Psoas muscle (tissue), 8 donors: ENCODE data around the gene MAX. TPM values are rescaled to one million over a fixed set of nuclear protein-coding genes. Genes with fewer than 3 reads are reported as not detected.

ENCODE experiments used
- ATAC-seq, 4 donors: fragments of 200-7000 bp; cut with Tn5 transposase; one replicate each; pipeline ENCODE4 v1.9.1; 2020; ENCODE audit warnings: moderate library complexity in 3 of 4, mild to moderate bottlenecking in 2 of 4
- DNase-seq, 2 donors: peaks; one replicate each; pipeline ENCODE4 v3.0.0-alpha.2; 2020
- H3K27ac ChIP-seq: fragments of 200-600 bp; one replicate; pipeline ENCODE4 v1.8.0; 2022
- H3K27me3 ChIP-seq, 3 donors: fragments of 200-600 bp in 1 of 3; one replicate each; pipeline versions ENCODE4 v1.6.1 to v1.8.0; 2013 to 2022; ENCODE audit warnings: low read length in 2 of 3, mild to moderate bottlenecking in 2 of 3, moderate library complexity in 1 of 3; ENCODE audit not compliant: insufficient read depth in 3 of 3
- H3K36me3 ChIP-seq, 2 donors: fragments of 200-600 bp in 1 of 2; one replicate each; pipeline versions ENCODE4 v1.6.1 to v1.8.0; 2013 to 2022; ENCODE audit warnings: low read depth in 1 of 2, mild to moderate bottlenecking in 1 of 2, moderate library complexity in 1 of 2; ENCODE audit not compliant: insufficient read depth in 1 of 2
- H3K4me1 ChIP-seq: fragments of 200-600 bp; one replicate; pipeline ENCODE4 v1.8.0; 2022
- H3K4me3 ChIP-seq: fragments of 200-600 bp; one replicate; pipeline ENCODE4 v1.8.0; 2022; ENCODE audit warnings: mild to moderate bottlenecking
- H3K9me3 ChIP-seq: fragments of 200-600 bp; one replicate; pipeline ENCODE4 v1.8.0; 2022
- CTCF ChIP-seq: fragments of 200-600 bp; IDR thresholded peaks from one replicate; pipeline ENCODE4 v1.8.0; 2022; ENCODE audit warnings: antibody characterized with exemption
- WGBS, 3 donors: extraction: QIAGEN DNeasy Blood & Tissue Kit; methylation state at CpG; one replicate each; pipeline versions ENCODE4 v1.1.6 to v1.1.7; 2013; 5-methylcytosine and 5-hydroxymethylcytosine counted together
- intact Hi-C, 2 donors: fragments of 100-400 bp; cut with DNase I; formaldehyde crosslinking; loops; one replicate each; pipeline versions ENCODE4 v1.11.0 to v1.14.2; 2022
- polyA plus RNA-seq, 3 donors: library from polyadenylated mRNA; stranded (reverse); fragments of 200-250 nt; gene quantifications; one replicate each; pipeline ENCODE4 v1.2.3, GENCODE V29; 2013
- total RNA-seq, 4 donors: library from RNA; stranded (reverse); fragmentation: NEBNext Ultra II Directional in 2 of 4; extraction: Animal tissue kit (Norgen Biotek cat#: 25700) in 2 of 4; gene quantifications; one replicate each; pipeline versions ENCODE4 v1.2.1 to v1.2.4, GENCODE V29; 2021 to 2023
- donor health status: healthy with polysubstance abuse.
- donor health status: DM: no; HTN: no; CAD: no; lungs with moderate emphysema.
- donor health status: Bipolar disorder and iron deficiency.
- donor health status: healthy.
- donor health status: DM: yes; HTN: yes; CAD: no.
- donor health status: DM: no; HTN: no; CAD: no.
- donor health status: DM: no; HTN: no; CAD: no.
- donor health status: DM: yes; HTN: yes; CAD: no.

MAX gene
- total and polyA plus RNA-seq, 7 donors, result 44.5 to 115 (median 50.6) TPM

GRCh38 chr14:65084554-65085505 is 17.5 kb downstream of the MAX start:
- Histone ChIP-seq H3K36me3 (peaks cover 1 to 57% of the 10 kb centered on the region in 2 donors), H3K9me3 (no peaks in the 10 kb centered on the region), H3K27ac (peak overlapping the region; percentile 81), H3K4me1 (peaks cover 56% of the 10 kb centered on the region), H3K27me3 (no peaks in the 10 kb centered on the region), H3K4me3 (peak overlapping the region; percentile 11)
- intact Hi-C loops, result loop anchor here in 1 of 2 donors (5.0 kb wide), 1 partner anchor 598 kb away; no protein-coding TSS in a partner anchor
- 58 to 66% (median 61%) methylated on average over 6 of the region's 6 CpGs for WGBS, 3 donors
- peak; percentile 55 to 83 (median 78) for ATAC-seq
- no peak for DNase-seq
- TF ChIP-seq CTCF, result no peak

GRCh38 chr14:65082930-65083329 is 19.4 kb downstream of the MAX start:
- no peak overlapping the region for H3K4me3 ChIP-seq
- H3K9me3 ChIP-seq, result no peaks in the 10 kb centered on the region
- no peaks in the 10 kb centered on the region for H3K27me3 ChIP-seq
- intact Hi-C loops, result loop anchor here in 1 of 2 donors (5.0 kb wide), 1 partner anchor 596 kb away; no protein-coding TSS in a partner anchor
- TF ChIP-seq CTCF, result no peak
- WGBS, 3 donors, result 27 to 53% (median 39%) methylated on average over 2 of the region's 2 CpGs
- peak overlapping the region; percentile 81 for H3K27ac ChIP-seq
- DNase-seq, result no peak
- peaks cover 0 to 41% of the 10 kb centered on the region in 2 donors for H3K36me3 ChIP-seq
- H3K4me1 ChIP-seq, result peaks cover 69% of the 10 kb centered on the region
- ATAC-seq, result peak in 1 of 4 donors; percentile 3

GRCh38 chr14:65080960-65081747 is 21.2 kb downstream of the MAX start:
- ATAC-seq (no peak), DNase-seq (no peak)
- no peak for TF ChIP-seq CTCF
- Histone ChIP-seq H3K4me1 (peaks cover 73% of the 10 kb centered on the region), H3K4me3 (no peak overlapping the region), H3K27me3 (no peaks in the 10 kb centered on the region), H3K36me3 (peaks cover 0 to 41% of the 10 kb centered on the region in 2 donors), H3K27ac (peak overlapping the region; percentile 42), H3K9me3 (no peaks in the 10 kb centered on the region)
- WGBS, 3 donors, result 37 to 65% (median 47%) methylated on average over 2 of the region's 2 CpGs
- intact Hi-C loops, result loop anchor here in 1 of 2 donors (5.0 kb wide), 1 partner anchor 594 kb away; no protein-coding TSS in a partner anchor

GRCh38 chr14:65079768-65080167 is 22.5 kb downstream of the MAX start:
- ATAC-seq, result no peak
- Histone ChIP-seq H3K4me1 (peaks cover 78% of the 10 kb centered on the region), H3K27ac (peak overlapping the region; percentile 36), H3K4me3 (no peak overlapping the region), H3K27me3 (no peaks in the 10 kb centered on the region), H3K9me3 (no peaks in the 10 kb centered on the region), H3K36me3 (peaks cover 0 to 44% of the 10 kb centered on the region in 2 donors)
- 83 to 87% (median 86%) methylated on average over 5 of the region's 5 CpGs for WGBS, 3 donors
- DNase-seq, result no peak
- no peak for TF ChIP-seq CTCF
- intact Hi-C loops, result loop anchor here in 1 of 2 donors (5.0 kb wide), 1 partner anchor 592 kb away; no protein-coding TSS in a partner anchor
